GM13977 (cell line): Measurements from ENCODE around the gene BRD8.

Experiments used
- DNase-seq: peaks from one replicate; pipeline ENCODE4 v3.0.0; 2012; ENCODE audit warnings: low spot score
- in situ Hi-C: fragments of 300-500 bp; cut with MboI; formaldehyde crosslinking; loops from one replicate; pipeline ENCODE4 v1.12.0; 2022; ENCODE audit warnings: low sequenced_read_pairs, low pct_unique_long_range_greater_than_20kb, mixed read lengths, inconsistent platforms; ENCODE audit not compliant: unreplicated experiment
- TF ChIP-seq, protein P1 (sequence below): IDR thresholded peaks from 2 replicates; pipeline ENCODE4 v1.5.1; 2012; ENCODE audit warnings: mild to moderate bottlenecking, control low read depth; ENCODE audit not compliant: insufficient read depth; ENCODE audit errors: extremely low read depth, missing control alignments

Gene BRD8

DNA sequence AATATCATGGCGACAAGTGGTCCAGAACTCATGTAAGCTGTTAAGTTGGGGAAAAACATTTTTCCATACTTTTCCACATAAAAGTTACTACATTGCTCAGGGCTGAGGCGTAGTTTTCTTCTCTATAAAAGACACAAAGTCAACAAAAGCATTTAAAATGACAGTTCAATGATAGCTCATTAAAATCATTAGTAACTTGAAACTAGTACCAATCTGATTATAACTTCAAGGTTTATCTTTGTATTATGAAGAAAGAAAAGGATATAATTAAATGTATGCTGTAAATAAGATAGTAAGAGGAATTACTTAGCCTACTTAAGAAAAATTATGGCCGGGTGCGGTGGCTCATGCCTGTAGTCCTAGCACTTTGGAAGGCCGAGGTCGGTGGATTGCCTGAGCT lies 49.1 kb downstream of the BRD8 start:
- in situ Hi-C loops: no loop called here
- no peak for DNase-seq
- TF ChIP-seq, protein P1, sequence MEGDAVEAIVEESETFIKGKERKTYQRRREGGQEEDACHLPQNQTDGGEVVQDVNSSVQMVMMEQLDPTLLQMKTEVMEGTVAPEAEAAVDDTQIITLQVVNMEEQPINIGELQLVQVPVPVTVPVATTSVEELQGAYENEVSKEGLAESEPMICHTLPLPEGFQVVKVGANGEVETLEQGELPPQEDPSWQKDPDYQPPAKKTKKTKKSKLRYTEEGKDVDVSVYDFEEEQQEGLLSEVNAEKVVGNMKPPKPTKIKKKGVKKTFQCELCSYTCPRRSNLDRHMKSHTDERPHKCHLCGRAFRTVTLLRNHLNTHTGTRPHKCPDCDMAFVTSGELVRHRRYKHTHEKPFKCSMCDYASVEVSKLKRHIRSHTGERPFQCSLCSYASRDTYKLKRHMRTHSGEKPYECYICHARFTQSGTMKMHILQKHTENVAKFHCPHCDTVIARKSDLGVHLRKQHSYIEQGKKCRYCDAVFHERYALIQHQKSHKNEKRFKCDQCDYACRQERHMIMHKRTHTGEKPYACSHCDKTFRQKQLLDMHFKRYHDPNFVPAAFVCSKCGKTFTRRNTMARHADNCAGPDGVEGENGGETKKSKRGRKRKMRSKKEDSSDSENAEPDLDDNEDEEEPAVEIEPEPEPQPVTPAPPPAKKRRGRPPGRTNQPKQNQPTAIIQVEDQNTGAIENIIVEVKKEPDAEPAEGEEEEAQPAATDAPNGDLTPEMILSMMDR: no peak

DNA sequence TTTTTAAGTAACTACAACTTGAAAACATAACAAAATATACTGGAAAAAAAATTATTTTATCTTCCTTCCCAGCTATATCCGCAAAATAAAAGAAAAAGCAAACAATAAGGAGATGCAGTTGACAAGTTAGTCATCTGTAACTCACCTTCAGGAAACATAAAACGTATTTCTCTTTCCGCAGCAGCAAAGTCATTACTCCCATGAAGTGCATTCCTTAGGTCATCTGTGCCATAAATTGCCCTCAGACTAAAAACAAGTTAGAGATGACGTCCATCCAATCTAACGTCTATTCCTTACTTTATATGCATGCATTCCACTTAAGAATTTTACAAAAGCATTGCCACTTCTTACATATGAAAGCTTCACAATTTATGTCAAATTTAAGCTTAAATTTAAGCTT lies 50.1 kb downstream of the BRD8 start:
- in situ Hi-C loops: no loop called here
- TF ChIP-seq, protein P1: no peak
- no peak for DNase-seq

DNA sequence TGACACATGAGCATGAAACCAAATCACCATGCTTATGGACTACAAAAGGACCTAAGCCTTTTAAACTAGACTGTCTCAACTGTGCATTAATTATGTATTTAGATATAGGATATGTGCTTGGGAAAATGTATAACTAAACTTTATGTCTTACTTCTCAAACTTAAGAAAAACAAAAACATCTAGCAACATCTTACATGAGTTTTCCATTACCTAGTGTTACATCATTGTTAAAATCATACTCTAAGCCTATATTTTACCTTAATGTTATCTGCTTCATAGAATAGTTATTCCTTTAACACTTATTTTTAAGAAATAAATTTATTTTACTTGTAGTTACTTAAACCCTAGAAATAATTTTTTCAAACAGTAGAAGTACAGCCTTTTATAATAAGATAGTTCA lies 63.2 kb downstream of the BRD8 start:
- DNase-seq: no peak
- TF ChIP-seq, protein P1: no peak
- in situ Hi-C loops: no loop called here

DNA sequence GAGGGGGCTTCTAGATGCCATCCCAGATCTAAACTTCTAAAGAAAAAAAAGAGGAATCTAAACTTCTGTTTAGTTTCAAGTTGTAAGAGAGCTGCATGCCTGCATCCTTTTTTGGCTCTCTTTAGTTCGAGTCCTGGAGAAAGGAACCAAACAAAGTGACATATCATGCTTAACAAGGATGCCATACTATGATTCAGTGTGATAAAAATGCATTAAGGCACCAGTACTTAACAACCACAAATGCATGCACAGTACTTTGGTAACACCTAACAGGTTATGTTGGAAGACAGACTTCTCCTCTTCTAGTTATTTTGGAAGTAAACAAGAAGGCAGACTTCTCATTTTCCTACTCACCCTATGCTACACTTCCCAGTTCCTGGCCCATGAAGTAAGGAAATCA lies 66.5 kb downstream of the BRD8 start:
- in situ Hi-C loops: no loop called here
- TF ChIP-seq, protein P1: no peak
- DNase-seq: no peak

- TF ChIP-seq, protein P1: no peak
- in situ Hi-C loops: no loop called here
- no peak for DNase-seq
Observed at GRCh38 chr5:138111181-138111580, 67.2 kb downstream of the BRD8 start.

DNA sequence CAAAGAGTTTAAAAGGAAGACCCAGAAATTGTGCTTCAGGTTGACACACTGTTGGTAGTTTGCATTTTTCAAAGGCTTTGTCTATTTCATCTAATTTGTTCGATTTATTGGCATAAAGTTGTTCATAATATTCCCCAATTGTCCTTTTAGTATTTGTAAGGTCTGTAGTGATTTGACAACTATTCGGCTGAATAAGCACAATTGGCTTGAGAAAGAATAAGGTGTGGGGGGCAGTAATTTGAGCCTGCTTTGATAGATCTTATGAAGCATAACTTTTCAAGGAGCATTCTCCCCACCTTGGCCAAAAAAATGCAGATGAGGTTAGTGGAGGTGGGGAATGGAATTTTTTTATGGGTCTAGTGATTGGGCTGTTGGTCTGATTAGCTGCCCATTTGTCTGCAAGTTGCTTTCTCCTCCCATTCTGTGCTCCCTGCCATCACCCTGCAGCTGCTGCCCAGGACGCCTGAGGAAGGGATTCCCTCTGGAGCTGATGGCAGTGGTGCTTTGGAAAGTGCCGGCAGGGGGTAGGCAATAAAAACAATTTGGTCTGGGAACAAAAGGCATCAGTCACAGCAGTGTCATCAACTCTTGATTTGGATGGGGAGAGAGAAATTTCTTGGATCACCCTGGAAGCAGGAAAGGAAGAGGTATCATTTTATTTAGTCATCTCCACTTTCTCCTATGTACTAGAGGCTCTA lies 68.0 kb downstream of the BRD8 start:
- DNase-seq: no peak
- in situ Hi-C loops: no loop called here
- TF ChIP-seq, protein P1: no peak
